Endothelial cell of umbilical vein (primary cell): ENCODE data around the gene URI1.

ENCODE experiments used
- POLR2A ChIP-seq: IDR thresholded peaks from 2 replicates; pipeline ENCODE4 v1.6.1; 2012; ENCODE audit warnings: low read depth, mild to moderate bottlenecking, control low read depth, low read length
- TF ChIP-seq, protein P1 (sequence below), 2 donors: IDR thresholded peaks; 1 replicate in 1 of 2; 2 replicates in 1 of 2; pipeline ENCODE4 v1.5.1; 2011; ENCODE audit warnings: low read length in 2 of 2, mild to moderate bottlenecking in 2 of 2, moderate library complexity in 2 of 2, control low read depth in 1 of 2, inconsistent platforms in 1 of 2, low read depth in 1 of 2; ENCODE audit not compliant: insufficient read depth in 1 of 2; ENCODE audit errors: extremely low read depth in 1 of 2

DNA sequence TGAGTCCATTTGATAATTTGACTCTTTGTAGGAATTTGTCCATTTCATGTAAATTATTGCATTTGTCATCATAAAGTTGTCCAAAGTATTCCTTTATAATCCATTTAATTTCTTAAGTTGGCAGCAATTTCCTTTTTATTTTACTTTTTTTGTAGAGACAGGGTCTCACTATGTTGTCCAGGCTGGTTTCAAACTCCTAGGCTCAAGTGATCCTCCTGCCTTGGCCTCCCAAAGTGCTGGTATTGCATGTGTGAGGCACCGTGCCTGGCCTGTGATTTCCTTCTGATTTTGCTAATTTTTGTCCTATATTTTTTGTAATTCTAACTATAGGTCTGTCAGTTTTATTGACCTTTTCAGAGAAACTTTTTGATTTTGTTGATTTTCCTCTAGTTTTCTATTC is 84.9 kb downstream of the URI1 start:
- no peak for TF ChIP-seq POLR2A
- TF ChIP-seq, protein P1, sequence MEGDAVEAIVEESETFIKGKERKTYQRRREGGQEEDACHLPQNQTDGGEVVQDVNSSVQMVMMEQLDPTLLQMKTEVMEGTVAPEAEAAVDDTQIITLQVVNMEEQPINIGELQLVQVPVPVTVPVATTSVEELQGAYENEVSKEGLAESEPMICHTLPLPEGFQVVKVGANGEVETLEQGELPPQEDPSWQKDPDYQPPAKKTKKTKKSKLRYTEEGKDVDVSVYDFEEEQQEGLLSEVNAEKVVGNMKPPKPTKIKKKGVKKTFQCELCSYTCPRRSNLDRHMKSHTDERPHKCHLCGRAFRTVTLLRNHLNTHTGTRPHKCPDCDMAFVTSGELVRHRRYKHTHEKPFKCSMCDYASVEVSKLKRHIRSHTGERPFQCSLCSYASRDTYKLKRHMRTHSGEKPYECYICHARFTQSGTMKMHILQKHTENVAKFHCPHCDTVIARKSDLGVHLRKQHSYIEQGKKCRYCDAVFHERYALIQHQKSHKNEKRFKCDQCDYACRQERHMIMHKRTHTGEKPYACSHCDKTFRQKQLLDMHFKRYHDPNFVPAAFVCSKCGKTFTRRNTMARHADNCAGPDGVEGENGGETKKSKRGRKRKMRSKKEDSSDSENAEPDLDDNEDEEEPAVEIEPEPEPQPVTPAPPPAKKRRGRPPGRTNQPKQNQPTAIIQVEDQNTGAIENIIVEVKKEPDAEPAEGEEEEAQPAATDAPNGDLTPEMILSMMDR (IDR thresholded peaks at IDR 0.05; ENCODE audit: extremely low read depth in 1 of 2, insufficient read depth in 1 of 2, low read depth in 1 of 2, low read length in 2 of 2) = no peak
